SK-N-SH (cell line): ENCODE results near the gene PPP1R12C.

ENCODE experiments used
- GABPA ChIP-seq: IDR thresholded peaks from 2 replicates; pipeline ENCODE4 v1.4.0; 2012; ENCODE audit warnings: low read depth, mild to moderate bottlenecking
- IRF3 ChIP-seq: fragments of 150-350 bp; IDR thresholded peaks from 2 replicates; pipeline ENCODE4 v1.6.1; 2016; ENCODE audit warnings: mild to moderate bottlenecking, low read depth, low read length
- MEF2A ChIP-seq: IDR thresholded peaks from 2 replicates; pipeline ENCODE4 v1.4.0; 2012; ENCODE audit warnings: low read depth, borderline replicate concordance
- POLR2AphosphoS5 ChIP-seq: IDR thresholded peaks from 2 replicates; pipeline ENCODE4 v1.6.1; 2012; ENCODE audit warnings: low read depth, low read length
- SIN3A ChIP-seq: IDR thresholded peaks from 2 replicates; pipeline ENCODE4 v1.6.1; 2012; ENCODE audit warnings: low read depth, mild to moderate bottlenecking, low read length, moderate library complexity, borderline replicate concordance
- SMC3 ChIP-seq: IDR thresholded peaks from 2 replicates; pipeline ENCODE4 v1.6.1; 2012; ENCODE audit warnings: low read depth, low read length, improper control_type of control experiment
- TAF1 ChIP-seq: IDR thresholded peaks from 2 replicates; pipeline ENCODE4 v1.6.1; 2012; ENCODE audit warnings: low read depth, mild to moderate bottlenecking, low read length, moderate library complexity, borderline replicate concordance
- TF ChIP-seq, protein P1 (sequence below): IDR thresholded peaks from 2 replicates; pipeline ENCODE4; 2012
- TF ChIP-seq, protein P2 (sequence below): fragments of 200-600 bp; sonication (generic); IDR thresholded peaks from 2 replicates; pipeline ENCODE4 v1.6.1; 2017; ENCODE audit warnings: antibody characterized with exemption, mild to moderate bottlenecking, moderate library complexity

DNA sequence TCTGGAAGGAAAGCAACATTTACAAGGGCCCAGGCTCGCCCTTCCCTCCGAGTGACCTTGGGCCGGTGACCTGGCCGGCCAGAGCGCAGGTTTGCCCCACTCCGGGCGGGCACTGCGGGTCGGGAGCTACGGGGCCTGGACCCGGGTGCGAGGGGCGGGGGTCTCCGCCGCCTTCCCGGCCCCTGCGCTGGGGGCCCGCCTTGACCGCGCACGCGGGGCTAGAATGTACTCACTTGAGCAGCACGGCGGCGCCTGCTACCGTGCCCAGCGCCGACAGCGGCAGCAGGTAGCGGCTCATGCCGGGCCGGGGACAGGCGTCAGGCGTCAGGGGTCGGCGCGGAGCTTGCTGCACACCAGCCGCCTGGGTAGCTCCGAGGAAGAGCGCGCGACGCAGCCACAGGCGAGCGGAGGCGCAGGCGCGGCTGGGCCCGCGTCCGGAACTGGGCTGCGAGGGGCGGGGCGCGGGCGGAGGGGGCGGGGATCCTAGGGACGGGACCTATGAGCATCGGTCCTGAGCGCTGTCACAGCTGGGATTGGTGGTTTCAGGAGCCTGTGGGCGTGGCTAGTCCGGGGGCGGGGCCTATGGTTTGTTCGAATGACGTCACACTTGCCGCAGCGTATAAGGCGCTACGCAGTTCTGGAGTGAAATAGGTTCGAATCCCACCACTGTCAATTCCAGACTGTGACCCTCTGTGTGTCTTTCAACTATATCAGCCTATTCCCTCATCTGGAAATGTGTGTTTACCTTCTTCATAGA lies 54.5 kb downstream of the PPP1R12C start, which contains the start of gene RDH13:
- TF ChIP-seq, protein P1, sequence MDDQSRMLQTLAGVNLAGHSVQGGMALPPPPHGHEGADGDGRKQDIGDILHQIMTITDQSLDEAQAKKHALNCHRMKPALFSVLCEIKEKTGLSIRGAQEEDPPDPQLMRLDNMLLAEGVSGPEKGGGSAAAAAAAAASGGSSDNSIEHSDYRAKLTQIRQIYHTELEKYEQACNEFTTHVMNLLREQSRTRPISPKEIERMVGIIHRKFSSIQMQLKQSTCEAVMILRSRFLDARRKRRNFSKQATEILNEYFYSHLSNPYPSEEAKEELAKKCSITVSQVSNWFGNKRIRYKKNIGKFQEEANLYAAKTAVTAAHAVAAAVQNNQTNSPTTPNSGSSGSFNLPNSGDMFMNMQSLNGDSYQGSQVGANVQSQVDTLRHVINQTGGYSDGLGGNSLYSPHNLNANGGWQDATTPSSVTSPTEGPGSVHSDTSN = no peak
- no peak for TF ChIP-seq MEF2A
- TF ChIP-seq, protein P2, sequence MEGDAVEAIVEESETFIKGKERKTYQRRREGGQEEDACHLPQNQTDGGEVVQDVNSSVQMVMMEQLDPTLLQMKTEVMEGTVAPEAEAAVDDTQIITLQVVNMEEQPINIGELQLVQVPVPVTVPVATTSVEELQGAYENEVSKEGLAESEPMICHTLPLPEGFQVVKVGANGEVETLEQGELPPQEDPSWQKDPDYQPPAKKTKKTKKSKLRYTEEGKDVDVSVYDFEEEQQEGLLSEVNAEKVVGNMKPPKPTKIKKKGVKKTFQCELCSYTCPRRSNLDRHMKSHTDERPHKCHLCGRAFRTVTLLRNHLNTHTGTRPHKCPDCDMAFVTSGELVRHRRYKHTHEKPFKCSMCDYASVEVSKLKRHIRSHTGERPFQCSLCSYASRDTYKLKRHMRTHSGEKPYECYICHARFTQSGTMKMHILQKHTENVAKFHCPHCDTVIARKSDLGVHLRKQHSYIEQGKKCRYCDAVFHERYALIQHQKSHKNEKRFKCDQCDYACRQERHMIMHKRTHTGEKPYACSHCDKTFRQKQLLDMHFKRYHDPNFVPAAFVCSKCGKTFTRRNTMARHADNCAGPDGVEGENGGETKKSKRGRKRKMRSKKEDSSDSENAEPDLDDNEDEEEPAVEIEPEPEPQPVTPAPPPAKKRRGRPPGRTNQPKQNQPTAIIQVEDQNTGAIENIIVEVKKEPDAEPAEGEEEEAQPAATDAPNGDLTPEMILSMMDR = no peak
- no peak; the same call in 1 of the 2 replicates for TF ChIP-seq POLR2AphosphoS5
- TF ChIP-seq IRF3 = no peak
- TF ChIP-seq SIN3A = no peak
- TF ChIP-seq SMC3 = no peak
- TF ChIP-seq GABPA = peak; percentile 55; the same call in 1 of the 2 replicates
- no peak; the same call in 1 of the 2 replicates for TF ChIP-seq TAF1
